ENCODE data around the gene S1PR3. TPM values are rescaled to one million over a fixed set of nuclear protein-coding genes. Genes with fewer than 3 reads are reported as not detected.

S1PR3 gene
- total RNA-seq, 1 donor, result 3.3 TPM

- DNase-seq (ENCODE audit: insufficient read length, low spot score, missing footprints), result no peak
- Histone ChIP-seq H4K20me1 (ENCODE audit: insufficient read depth, low read length) (no peaks in the 10 kb centered on the region), H3K36me3 (ENCODE audit: insufficient read depth, low read length) (peaks cover under 1% of the 10 kb centered on the region), H3K9me3 (ENCODE audit: low read depth, low read length) (no peaks in the 10 kb centered on the region), H3K4me3 (ENCODE audit: insufficient read depth, low read length) (no peak overlapping the region), H3K4me2 (ENCODE audit: insufficient read depth, low read length) (no peak overlapping the region), H3K27ac (ENCODE audit: low read depth, low read length) (no peak overlapping the region), H3K27me3 (ENCODE audit: insufficient read depth, low read length) (no peaks in the 10 kb centered on the region), H3K4me1 (ENCODE audit: insufficient read depth, low read length) (no peaks in the 10 kb centered on the region), H2AFZ (ENCODE audit: low read length) (no peak overlapping the region), H3K79me2 (ENCODE audit: insufficient read depth, low read length) (no peaks in the 10 kb centered on the region)
- TF ChIP-seq CTCF (IDR thresholded peaks at IDR 0.05; ENCODE audit: extremely low read depth, low read depth, low read length), result no peak
Measured at GRCh38 chr9:89008055-89008743, 16.9 kb downstream of the S1PR3 start.

- TF ChIP-seq CTCF (IDR thresholded peaks at IDR 0.05; ENCODE audit: extremely low read depth, low read depth, low read length), result peak; percentile 24
- H4K20me1 ChIP-seq (ENCODE audit: insufficient read depth, low read length), result no peaks in the 10 kb centered on the region
- no peaks in the 10 kb centered on the region for H3K9me3 ChIP-seq (ENCODE audit: low read depth, low read length)
- no peak overlapping the region for H3K27ac ChIP-seq (ENCODE audit: low read depth, low read length)
- no peaks in the 10 kb centered on the region for H3K79me2 ChIP-seq (ENCODE audit: insufficient read depth, low read length)
- no peak for DNase-seq (ENCODE audit: insufficient read length, low spot score, missing footprints)
- no peak overlapping the region for H2AFZ ChIP-seq (ENCODE audit: low read length)
- no peaks in the 10 kb centered on the region for H3K27me3 ChIP-seq (ENCODE audit: insufficient read depth, low read length)
- H3K36me3 ChIP-seq (ENCODE audit: insufficient read depth, low read length), result no peaks in the 10 kb centered on the region
- no peaks in the 10 kb centered on the region for H3K4me1 ChIP-seq (ENCODE audit: insufficient read depth, low read length)
- no peak overlapping the region for H3K4me2 ChIP-seq (ENCODE audit: insufficient read depth, low read length)
- H3K4me3 ChIP-seq (ENCODE audit: insufficient read depth, low read length), result no peak overlapping the region
Measured at GRCh38 chr9:89008744-89009545, 17.7 kb downstream of the S1PR3 start.

GRCh38 chr9:89009546-89009840 is 18.2 kb downstream of the S1PR3 start:
- no peaks in the 10 kb centered on the region for H3K4me1 ChIP-seq (ENCODE audit: insufficient read depth, low read length)
- no peaks in the 10 kb centered on the region for H3K9me3 ChIP-seq (ENCODE audit: low read depth, low read length)
- no peak overlapping the region for H2AFZ ChIP-seq (ENCODE audit: low read length)
- TF ChIP-seq CTCF (IDR thresholded peaks at IDR 0.05; ENCODE audit: extremely low read depth, low read depth, low read length), result no peak
- H3K4me2 ChIP-seq (ENCODE audit: insufficient read depth, low read length), result no peak overlapping the region
- H4K20me1 ChIP-seq (ENCODE audit: insufficient read depth, low read length), result no peaks in the 10 kb centered on the region
- no peak overlapping the region for H3K27ac ChIP-seq (ENCODE audit: low read depth, low read length)
- no peaks in the 10 kb centered on the region for H3K27me3 ChIP-seq (ENCODE audit: insufficient read depth, low read length)
- no peak for DNase-seq (ENCODE audit: insufficient read length, low spot score, missing footprints)
- no peaks in the 10 kb centered on the region for H3K79me2 ChIP-seq (ENCODE audit: insufficient read depth, low read length)
- H3K4me3 ChIP-seq (ENCODE audit: insufficient read depth, low read length), result no peak overlapping the region
- no peaks in the 10 kb centered on the region for H3K36me3 ChIP-seq (ENCODE audit: insufficient read depth, low read length)

GRCh38 chr9:89010056-89010455 is 18.8 kb downstream of the S1PR3 start:
- no peak for DNase-seq (ENCODE audit: insufficient read length, low spot score, missing footprints)
- no peaks in the 10 kb centered on the region for H3K27me3 ChIP-seq (ENCODE audit: insufficient read depth, low read length)
- H2AFZ ChIP-seq (ENCODE audit: low read length), result no peak overlapping the region
- H3K4me3 ChIP-seq (ENCODE audit: insufficient read depth, low read length), result no peak overlapping the region
- H3K9me3 ChIP-seq (ENCODE audit: low read depth, low read length), result no peaks in the 10 kb centered on the region
- H3K4me2 ChIP-seq (ENCODE audit: insufficient read depth, low read length), result no peak overlapping the region
- no peaks in the 10 kb centered on the region for H3K36me3 ChIP-seq (ENCODE audit: insufficient read depth, low read length)
- H3K27ac ChIP-seq (ENCODE audit: low read depth, low read length), result no peak overlapping the region
- H3K4me1 ChIP-seq (ENCODE audit: insufficient read depth, low read length), result no peaks in the 10 kb centered on the region
- no peak for TF ChIP-seq CTCF (IDR thresholded peaks at IDR 0.05; ENCODE audit: extremely low read depth, low read depth, low read length)
- H3K79me2 ChIP-seq (ENCODE audit: insufficient read depth, low read length), result no peaks in the 10 kb centered on the region
- no peaks in the 10 kb centered on the region for H4K20me1 ChIP-seq (ENCODE audit: insufficient read depth, low read length)
